Astrocyte (in vitro differentiated cells and primary cell): ENCODE data around the gene JAKMIP1. TPM values are rescaled to one million over a fixed set of nuclear protein-coding genes. Genes with fewer than 3 reads are reported as not detected.

Experiments used
- DNase-seq: peaks from one replicate; pipeline ENCODE4 v3.0.0-alpha.2; 2010; ENCODE audit warnings: low read depth
- FAIRE-seq: peaks from 2 replicates; lab custom pipeline; 2011; peaks lifted over from hg19 to GRCh38; lab: Jason Lieb, UNC
- H2AFZ ChIP-seq: 2 replicates; pipeline ENCODE4 v1.6.0; 2012; ENCODE audit warnings: low read depth, low read length, inconsistent platforms
- H3K27ac ChIP-seq: 2 replicates; pipeline ENCODE4 v1.5.1; 2011; ENCODE audit warnings: low read depth, low read length, inconsistent platforms
- H3K27me3 ChIP-seq: 2 replicates; pipeline ENCODE4 v1.6.0; 2011; ENCODE audit warnings: low read length, inconsistent platforms; ENCODE audit not compliant: insufficient read depth
- H3K36me3 ChIP-seq: 2 replicates; pipeline ENCODE4 v1.5.1; 2011; ENCODE audit warnings: low read length, inconsistent platforms; ENCODE audit not compliant: insufficient read depth
- H3K4me1 ChIP-seq: 2 replicates; pipeline ENCODE4 v1.5.1; 2011; ENCODE audit warnings: low read length, inconsistent platforms; ENCODE audit not compliant: insufficient read depth
- H3K4me2 ChIP-seq: 2 replicates; pipeline ENCODE4 v1.6.0; 2012; ENCODE audit warnings: low read length, inconsistent platforms
- H3K4me3 ChIP-seq: 2 replicates; pipeline ENCODE4 v1.5.1; 2011; ENCODE audit warnings: low read depth, mild to moderate bottlenecking, low read length, inconsistent platforms; ENCODE audit not compliant: insufficient read depth
- H3K79me2 ChIP-seq: 2 replicates; pipeline ENCODE4 v1.6.0; 2012; ENCODE audit warnings: mild to moderate bottlenecking, low read length, inconsistent platforms; ENCODE audit not compliant: insufficient read depth
- H3K9ac ChIP-seq: 2 replicates; pipeline ENCODE4 v1.6.0; 2012; ENCODE audit warnings: mild to moderate bottlenecking, low read length, inconsistent platforms
- H3K9me3 ChIP-seq: 2 replicates; pipeline ENCODE4 v1.5.1; 2012; ENCODE audit warnings: low read depth, mild to moderate bottlenecking, low read length, inconsistent platforms; ENCODE audit not compliant: insufficient read depth
- H4K20me1 ChIP-seq: 2 replicates; pipeline ENCODE4 v1.6.0; 2012; ENCODE audit warnings: low read length, inconsistent platforms; ENCODE audit not compliant: insufficient read depth
- H3K27ac Mint-ChIP-seq: one replicate; pipeline ENCODE4 v1.8.0; 2021; ENCODE audit warnings: mild to moderate bottlenecking, mixed read lengths; ENCODE audit not compliant: unreplicated experiment
- H3K27me3 Mint-ChIP-seq: one replicate; pipeline ENCODE4 v1.8.0; 2021; ENCODE audit warnings: low read depth, mixed read lengths; ENCODE audit not compliant: unreplicated experiment
- H3K36me3 Mint-ChIP-seq: one replicate; pipeline ENCODE4 v1.8.0; 2021; ENCODE audit warnings: low read depth, mixed read lengths; ENCODE audit not compliant: unreplicated experiment
- H3K4me1 Mint-ChIP-seq: one replicate; pipeline ENCODE4 v1.8.0; 2021; ENCODE audit warnings: low read depth, mixed read lengths; ENCODE audit not compliant: unreplicated experiment
- H3K4me3 Mint-ChIP-seq: one replicate; pipeline ENCODE4 v1.8.0; 2021; ENCODE audit warnings: mild to moderate bottlenecking, moderate library complexity, mixed read lengths; ENCODE audit not compliant: unreplicated experiment
- H3K9me3 Mint-ChIP-seq: one replicate; pipeline ENCODE4 v1.8.0; 2021; ENCODE audit warnings: mild to moderate bottlenecking, mixed read lengths; ENCODE audit not compliant: unreplicated experiment
- EZH2 ChIP-seq: IDR thresholded peaks from 2 replicates; pipeline ENCODE4 v1.6.1; 2012; ENCODE audit warnings: mild to moderate bottlenecking, low read length, inconsistent platforms; ENCODE audit not compliant: insufficient read depth
- total RNA-seq: library from RNA; stranded (reverse); gene quantifications from 2 replicates; pipeline ENCODE4 v1.2.1, GENCODE V29; 2021
- TF ChIP-seq, protein P1 (sequence below): IDR thresholded peaks from 2 replicates; pipeline ENCODE4 v1.5.1; 2011; ENCODE audit warnings: low read depth, mild to moderate bottlenecking, inconsistent platforms, low read length, moderate library complexity; ENCODE audit not compliant: insufficient read depth

JAKMIP1 gene
- total RNA-seq, 1 donor from 2014 or later = 0.50 TPM

DNA sequence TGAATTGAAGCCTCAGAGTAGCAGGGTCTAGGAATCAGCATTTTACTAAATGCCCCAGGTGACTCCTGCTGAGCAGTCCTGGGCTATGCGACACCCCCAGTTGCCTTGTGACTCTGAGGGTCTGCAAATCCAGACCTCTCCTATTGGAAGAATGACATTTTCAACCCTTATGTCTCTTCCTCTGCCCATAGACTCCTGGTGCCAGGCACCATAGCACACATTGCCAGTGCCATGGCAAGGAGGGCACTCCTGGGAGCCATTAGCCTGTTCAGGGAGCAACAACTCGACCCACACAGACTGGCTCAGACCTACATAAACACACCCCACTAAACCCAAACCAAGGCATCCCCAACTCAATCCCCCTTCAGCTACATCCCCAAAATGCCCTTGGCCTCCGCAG is 3.7 kb upstream of the JAKMIP1 start:
- Histone ChIP-seq H3K36me3 (no peaks in the 10 kb centered on the region), H2AFZ (no peak overlapping the region), H3K79me2 (no peaks in the 10 kb centered on the region), H3K27me3 (peaks cover 4% of the 10 kb centered on the region), H3K27ac (no peak overlapping the region), H3K4me3 (no peak overlapping the region), H3K4me2 (no peak overlapping the region), H3K9ac (no peak overlapping the region), H3K9me3 (no peaks in the 10 kb centered on the region), H3K4me1 (peaks cover 3% of the 10 kb centered on the region), H4K20me1 (no peaks in the 10 kb centered on the region)
- Mint-ChIP-seq H3K27ac (no peak overlapping the region), H3K4me1 (no peaks in the 10 kb centered on the region), H3K27me3 (peaks cover 74% of the 10 kb centered on the region), H3K9me3 (peaks cover 5% of the 10 kb centered on the region), H3K4me3 (no peak overlapping the region), H3K36me3 (no peaks in the 10 kb centered on the region)
- FAIRE-seq (no peak), DNase-seq (no peak)
- TF ChIP-seq, protein P1, sequence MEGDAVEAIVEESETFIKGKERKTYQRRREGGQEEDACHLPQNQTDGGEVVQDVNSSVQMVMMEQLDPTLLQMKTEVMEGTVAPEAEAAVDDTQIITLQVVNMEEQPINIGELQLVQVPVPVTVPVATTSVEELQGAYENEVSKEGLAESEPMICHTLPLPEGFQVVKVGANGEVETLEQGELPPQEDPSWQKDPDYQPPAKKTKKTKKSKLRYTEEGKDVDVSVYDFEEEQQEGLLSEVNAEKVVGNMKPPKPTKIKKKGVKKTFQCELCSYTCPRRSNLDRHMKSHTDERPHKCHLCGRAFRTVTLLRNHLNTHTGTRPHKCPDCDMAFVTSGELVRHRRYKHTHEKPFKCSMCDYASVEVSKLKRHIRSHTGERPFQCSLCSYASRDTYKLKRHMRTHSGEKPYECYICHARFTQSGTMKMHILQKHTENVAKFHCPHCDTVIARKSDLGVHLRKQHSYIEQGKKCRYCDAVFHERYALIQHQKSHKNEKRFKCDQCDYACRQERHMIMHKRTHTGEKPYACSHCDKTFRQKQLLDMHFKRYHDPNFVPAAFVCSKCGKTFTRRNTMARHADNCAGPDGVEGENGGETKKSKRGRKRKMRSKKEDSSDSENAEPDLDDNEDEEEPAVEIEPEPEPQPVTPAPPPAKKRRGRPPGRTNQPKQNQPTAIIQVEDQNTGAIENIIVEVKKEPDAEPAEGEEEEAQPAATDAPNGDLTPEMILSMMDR = no peak
- no peak for TF ChIP-seq EZH2

DNA sequence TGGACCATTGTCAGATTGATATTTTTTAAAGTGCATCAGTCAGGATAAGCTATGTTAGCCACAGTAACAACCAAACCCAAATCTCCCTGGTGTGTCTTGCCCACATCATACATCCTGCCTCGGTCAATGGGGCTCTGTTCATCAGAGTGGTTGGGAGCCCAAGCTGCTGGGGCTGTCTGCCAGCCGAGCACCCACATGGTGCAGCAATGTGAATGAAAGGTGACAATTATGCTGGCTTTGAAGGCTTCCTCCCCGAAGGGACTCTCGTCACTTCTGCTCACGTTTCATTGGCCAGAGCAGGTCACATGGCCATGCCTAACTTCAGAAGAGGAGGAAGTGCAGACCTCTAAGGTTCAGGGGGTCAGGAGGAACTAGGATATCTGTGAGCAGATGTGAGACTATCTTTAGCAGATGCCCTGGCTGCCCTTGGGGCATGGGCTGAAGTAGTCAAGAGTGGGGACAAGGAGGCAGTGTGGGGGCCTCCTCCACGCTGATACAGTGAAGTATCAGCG is 1.3 kb upstream of the JAKMIP1 start:
- Mint-ChIP-seq H3K4me1 (no peaks in the 10 kb centered on the region), H3K4me3 (peak overlapping the region; percentile 70), H3K9me3 (peaks cover 7% of the 10 kb centered on the region), H3K36me3 (no peaks in the 10 kb centered on the region), H3K27ac (no peak overlapping the region), H3K27me3 (peaks cover 72% of the 10 kb centered on the region)
- Histone ChIP-seq H3K4me1 (peaks cover 3% of the 10 kb centered on the region), H3K4me3 (no peak overlapping the region), H3K36me3 (no peaks in the 10 kb centered on the region), H4K20me1 (no peaks in the 10 kb centered on the region), H3K79me2 (no peaks in the 10 kb centered on the region), H2AFZ (no peak overlapping the region), H3K4me2 (no peak overlapping the region), H3K9me3 (no peaks in the 10 kb centered on the region), H3K9ac (no peak overlapping the region), H3K27me3 (peaks cover 21% of the 10 kb centered on the region), H3K27ac (no peak overlapping the region)
- no peak for FAIRE-seq
- TF ChIP-seq, protein P1 = no peak
- no peak for TF ChIP-seq EZH2
- DNase-seq = no peak

DNA sequence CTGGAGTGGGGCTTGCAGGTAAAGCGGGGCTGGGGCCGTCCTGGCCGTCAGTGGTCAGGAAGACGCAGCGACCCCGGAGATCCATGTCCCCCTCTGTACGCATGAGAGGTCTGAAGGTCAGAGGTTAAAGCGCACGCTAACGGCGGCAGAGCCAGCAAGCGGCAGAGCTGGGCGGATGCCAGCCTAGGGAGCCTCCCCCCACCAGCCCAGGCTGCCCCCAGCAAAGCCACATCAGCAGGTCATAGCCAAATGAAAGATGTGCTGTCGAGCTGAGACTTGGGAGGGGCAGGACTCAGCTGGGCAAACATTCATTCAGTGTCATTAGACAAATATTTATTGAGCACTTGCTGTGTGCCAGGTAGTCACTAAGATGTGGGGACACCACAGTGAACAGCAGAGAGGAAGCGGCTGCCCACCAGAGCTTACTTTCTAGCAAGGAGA is 593 bp upstream of the JAKMIP1 start:
- DNase-seq (no peak), FAIRE-seq (no peak)
- Histone ChIP-seq H3K4me3 (peak overlapping the region; percentile 39), H3K4me1 (peaks cover 3% of the 10 kb centered on the region), H4K20me1 (no peaks in the 10 kb centered on the region), H3K9me3 (no peaks in the 10 kb centered on the region), H3K79me2 (no peaks in the 10 kb centered on the region), H3K27ac (no peak overlapping the region), H3K36me3 (no peaks in the 10 kb centered on the region), H3K27me3 (peaks cover 21% of the 10 kb centered on the region), H2AFZ (no peak overlapping the region), H3K9ac (no peak overlapping the region), H3K4me2 (peak overlapping the region; percentile 84)
- peak overlapping the region; percentile 77 for H3K4me3 Mint-ChIP-seq
- H3K4me1 Mint-ChIP-seq = no peaks in the 10 kb centered on the region
- H3K27me3 Mint-ChIP-seq = peaks cover 73% of the 10 kb centered on the region
- peaks cover 7% of the 10 kb centered on the region for H3K9me3 Mint-ChIP-seq
- TF ChIP-seq, protein P1 = no peak
- no peak for TF ChIP-seq EZH2
- H3K36me3 Mint-ChIP-seq = no peaks in the 10 kb centered on the region
- H3K27ac Mint-ChIP-seq = no peak overlapping the region
